HCT116 (cell line): ENCODE data around the gene SESN1. TPM values are rescaled to one million over a fixed set of nuclear protein-coding genes. Genes with fewer than 3 reads are reported as not detected.

Source experiments
- ATAC-seq: fragments of 200-7000 bp; cut with Tn5 transposase; 2 replicates; pipeline ENCODE4 v1.9.1; 2020; ENCODE audit warnings: mild to moderate bottlenecking, moderate library complexity
- BruUV-seq: library from RNA; stranded (reverse); fragments of 400-500 nt; replicated peaks from 2 replicates; lab custom pipeline; 2021; lab: Mats Ljungman, UMichigan
- CTCF ChIA-PET: fragments of 300-600 bp; sonication (Branson Sonifier 250); formaldehyde crosslinking; loops from one replicate; lab custom pipeline; 2021; ENCODE audit warnings: antibody characterized with exemption; lab: Charles Lee
- POLR2A ChIA-PET: fragments of 300-600, 350-600 bp; sonication (Branson Sonifier 250); formaldehyde crosslinking; loops from one replicate; lab custom pipeline; 2021; ENCODE audit warnings: antibody characterized with exemption; lab: Charles Lee
- RAD21 ChIA-PET, 2 experiments: fragments of 300-600 bp; sonication (Branson Sonifier 250); formaldehyde crosslinking; loops; one replicate each; lab custom pipeline; 2023; ENCODE audit warnings: low total read pairs in 2 of 2; ENCODE audit not compliant: uncharacterized antibody in 2 of 2, unreplicated experiment in 2 of 2, low non-redundant PET in 1 of 2; lab: Charles Lee
- DNase-seq: peaks from one replicate; pipeline ENCODE4 v3.0.0-alpha.2; 2010; ENCODE audit warnings: low read depth, low spot score
- H2AFZ ChIP-seq: fragments of 200-600 bp; shearing (Covaris generic), sonication (generic); 2 replicates; pipeline ENCODE4 v1.6.1; 2017; ENCODE audit warnings: low read depth, mixed run types, mixed read lengths, antibody characterized with exemption, low read length; ENCODE audit not compliant: poor library complexity, severe bottlenecking
- H3K27ac ChIP-seq: 2 replicates; pipeline ENCODE4 v1.5.1; 2012; ENCODE audit warnings: low read depth, low read length
- H3K27me3 ChIP-seq: fragments of 200-600 bp; sonication (generic); 2 replicates; pipeline ENCODE4 v1.6.1; 2016; ENCODE audit warnings: mixed run types, low read length, mixed read lengths; ENCODE audit not compliant: insufficient read depth
- H3K36me3 ChIP-seq, 2 experiments: fragments of 200-500 bp in 1 of 2; fragments of 200-600 bp in 1 of 2; sonication (Bioruptor generic) in 1 of 2; sonication (generic) in 1 of 2; 2 replicates each; pipeline versions ENCODE4 v1.5.1 to v1.6.1; 2014 to 2016; ENCODE audit warnings: low read length in 2 of 2, inconsistent platforms in 1 of 2, mixed read lengths in 1 of 2, mixed run types in 1 of 2; ENCODE audit not compliant: insufficient read depth in 2 of 2, control insufficient read depth in 1 of 2
- H3K4me1 ChIP-seq, 2 experiments: fragments of 200-600 bp in 1 of 2; sonication (generic) in 1 of 2; 2 replicates each; pipeline versions ENCODE4 v1.5.1 to v1.6.1; 2012 to 2017; ENCODE audit warnings: low read length in 2 of 2, inconsistent platforms in 1 of 2, mild to moderate bottlenecking in 1 of 2, mixed read lengths in 1 of 2, mixed run types in 1 of 2, moderate library complexity in 1 of 2; ENCODE audit not compliant: insufficient read depth in 2 of 2, control insufficient read depth in 1 of 2
- H3K4me2 ChIP-seq: fragments of 200-600 bp; sonication (generic); 2 replicates; pipeline ENCODE4 v1.6.1; 2017; ENCODE audit warnings: mixed run types, low read length, mixed read lengths
- H3K4me3 ChIP-seq, 2 experiments: fragments of 200-600 bp in 1 of 2; sonication (generic) in 1 of 2; replicated peaks in 1 of 2; 2 replicates each; pipeline ENCODE4 v1.5.1; 2011 to 2016; ENCODE audit warnings: low read length in 2 of 2, control low read depth in 1 of 2, low read depth in 1 of 2, mild to moderate bottlenecking in 1 of 2, mixed read lengths in 1 of 2, mixed run types in 1 of 2
- H3K79me2 ChIP-seq: fragments of 200-600 bp; sonication (generic); 2 replicates; pipeline ENCODE4 v1.6.1; 2017; ENCODE audit warnings: mild to moderate bottlenecking, mixed run types, low read length, moderate library complexity, mixed read lengths; ENCODE audit not compliant: insufficient read depth
- H3K9ac ChIP-seq: fragments of 200-600 bp; sonication (generic); 2 replicates; pipeline ENCODE4 v1.6.1; 2016; ENCODE audit warnings: low read length, mixed read lengths
- H3K9me2 ChIP-seq: fragments of 200-600 bp; sonication (generic), shearing (Covaris generic); 2 replicates; pipeline ENCODE4 v1.6.1; 2017; ENCODE audit warnings: mixed run types, mild to moderate bottlenecking, moderate library complexity; ENCODE audit not compliant: insufficient read depth
- H3K9me3 ChIP-seq, 2 experiments: fragments of 200-500 bp in 1 of 2; fragments of 200-600 bp in 1 of 2; sonication (Bioruptor generic) in 1 of 2; sonication (generic) in 1 of 2; 2 replicates each; pipeline ENCODE4 v1.6.1; 2014 to 2017; ENCODE audit warnings: low read length in 2 of 2, mixed read lengths in 2 of 2, inconsistent platforms in 1 of 2, low read depth in 1 of 2, mild to moderate bottlenecking in 1 of 2, mixed run types in 1 of 2, moderate library complexity in 1 of 2; ENCODE audit not compliant: control insufficient read depth in 1 of 2, insufficient read depth in 1 of 2
- H4K20me1 ChIP-seq: fragments of 200-600 bp; sonication (generic), shearing (Covaris generic); 2 replicates; pipeline ENCODE4 v1.6.1; 2017; ENCODE audit warnings: mixed run types, mild to moderate bottlenecking, moderate library complexity; ENCODE audit not compliant: insufficient read depth
- CEBPB ChIP-seq: IDR thresholded peaks from 2 replicates; pipeline ENCODE4 v1.6.1; 2012; ENCODE audit warnings: low read depth
- EZH2 ChIP-seq: fragments of 200-600 bp; sonication (generic); IDR thresholded peaks from 2 replicates; pipeline ENCODE4 v1.6.1; 2017; ENCODE audit warnings: antibody characterized with exemption, mixed run types
- FOSL1 ChIP-seq: IDR thresholded peaks from 2 replicates; pipeline ENCODE4 v1.6.1; 2012; ENCODE audit warnings: low read depth
- JUND ChIP-seq: IDR thresholded peaks from 2 replicates; pipeline ENCODE4 v1.6.1; 2012
- MAX ChIP-seq: IDR thresholded peaks from 2 replicates; pipeline ENCODE4 v1.6.1; 2012
- POLR2AphosphoS5 ChIP-seq: IDR thresholded peaks from 2 replicates; pipeline ENCODE4 v1.6.1; 2011; ENCODE audit warnings: mild to moderate bottlenecking, low read depth, low read length, moderate library complexity
- SIN3A ChIP-seq: IDR thresholded peaks from 2 replicates; pipeline ENCODE4 v1.6.1; 2012; ENCODE audit warnings: low read depth
- SP1 ChIP-seq: IDR thresholded peaks from 2 replicates; pipeline ENCODE4 v1.6.1; 2012; ENCODE audit warnings: low read depth
- TCF7L2 ChIP-seq: IDR thresholded peaks from 2 replicates; pipeline ENCODE4 v1.7.0; 2011; ENCODE audit warnings: borderline replicate concordance, inconsistent platforms; ENCODE audit not compliant: insufficient read depth, insufficient read length; ENCODE audit errors: extremely low read depth
- intact Hi-C: fragments of 100-400 bp; cut with micrococcal nuclease; formaldehyde crosslinking; loops from 2 replicates; pipeline ENCODE4 v1.10.0; 2022
- total RNA-seq: library from RNA; stranded (reverse); gene quantifications from one replicate; pipeline ENCODE4 v1.2.1, GENCODE V29; 2021; ENCODE audit not compliant: unreplicated experiment

SESN1 gene
- total RNA-seq, 1 experiment from 2014 or later, result 9.3 TPM

GRCh38 chr6:108937170-108937569 is 157.5 kb downstream of the SESN1 start:
- H3K4me3 ChIP-seq, result peak overlapping the region in 1 of 2 experiments; percentile 32; a peak in 1 of 4 replicates
- no peaks in the 10 kb centered on the region for H3K9me3 ChIP-seq
- H3K4me2 ChIP-seq, result peak overlapping the region; percentile 61
- no TSS peak for BruUV-seq
- H3K9ac ChIP-seq, result no peak overlapping the region
- peak overlapping the region; percentile 86 for H2AFZ ChIP-seq
- H3K36me3 ChIP-seq, result no peaks in the 10 kb centered on the region
- POLR2A ChIA-PET, result no interaction called here
- H3K4me1 ChIP-seq, result peaks cover 11 to 20% of the 10 kb centered on the region in 2 experiments; a peak in 3 of 4 replicates
- H3K27ac ChIP-seq, result no peak overlapping the region
- H3K9me2 ChIP-seq, result no peaks in the 10 kb centered on the region; the same call in 1 of the 2 replicates
- H4K20me1 ChIP-seq, result no peaks in the 10 kb centered on the region
- TF ChIP-seq EZH2 (no peak), TCF7L2 (no peak), CEBPB (no peak), SP1 (0 out of 2 replicates have a peak, but pooled peaks have one; percentile 15), FOSL1 (peak; percentile 48), MAX (no peak), JUND (peak; percentile 29; the same call in 1 of the 2 replicates), POLR2AphosphoS5 (no peak), SIN3A (no peak)
- DNase-seq (peak; percentile 15), ATAC-seq (peak; percentile 77)
- RAD21 ChIA-PET, result no interaction called here
- H3K27me3 ChIP-seq, result no peaks in the 10 kb centered on the region
- CTCF ChIA-PET, result no interaction called here
- intact Hi-C loops, result no loop called here
- H3K79me2 ChIP-seq, result no peaks in the 10 kb centered on the region

Other genes with a start within 250 kb of the SESN1 start
- 3.6 TPM for gene ARMC2, start 246.4 kb downstream of the SESN1 start, total RNA-seq
- 20.7 TPM for gene CEP57L1, start 661 bp upstream of the SESN1 start, total RNA-seq